ENCODE data around the gene PGBD1.

DNA sequence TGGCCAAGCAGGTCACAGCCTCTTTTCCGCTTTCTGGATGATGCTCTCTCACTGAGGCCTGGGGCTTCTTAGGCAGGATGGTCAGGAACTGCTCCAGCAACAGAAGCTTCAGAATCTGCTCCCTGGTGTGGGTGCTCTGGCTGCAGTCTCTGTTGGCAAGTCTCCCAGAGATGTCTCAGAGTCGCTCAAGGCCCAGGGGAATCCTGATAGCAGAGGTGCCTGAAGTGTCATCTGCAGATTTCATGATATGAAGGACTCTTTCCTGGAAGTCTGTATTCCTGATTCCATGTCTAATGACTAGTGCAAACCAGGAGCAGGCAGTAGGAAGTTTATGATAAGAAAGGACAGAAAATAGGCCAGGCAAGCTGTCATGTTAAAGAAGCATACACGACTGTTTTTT is 34.3 kb downstream of the PGBD1 start:
- TF ChIP-seq, protein P1, sequence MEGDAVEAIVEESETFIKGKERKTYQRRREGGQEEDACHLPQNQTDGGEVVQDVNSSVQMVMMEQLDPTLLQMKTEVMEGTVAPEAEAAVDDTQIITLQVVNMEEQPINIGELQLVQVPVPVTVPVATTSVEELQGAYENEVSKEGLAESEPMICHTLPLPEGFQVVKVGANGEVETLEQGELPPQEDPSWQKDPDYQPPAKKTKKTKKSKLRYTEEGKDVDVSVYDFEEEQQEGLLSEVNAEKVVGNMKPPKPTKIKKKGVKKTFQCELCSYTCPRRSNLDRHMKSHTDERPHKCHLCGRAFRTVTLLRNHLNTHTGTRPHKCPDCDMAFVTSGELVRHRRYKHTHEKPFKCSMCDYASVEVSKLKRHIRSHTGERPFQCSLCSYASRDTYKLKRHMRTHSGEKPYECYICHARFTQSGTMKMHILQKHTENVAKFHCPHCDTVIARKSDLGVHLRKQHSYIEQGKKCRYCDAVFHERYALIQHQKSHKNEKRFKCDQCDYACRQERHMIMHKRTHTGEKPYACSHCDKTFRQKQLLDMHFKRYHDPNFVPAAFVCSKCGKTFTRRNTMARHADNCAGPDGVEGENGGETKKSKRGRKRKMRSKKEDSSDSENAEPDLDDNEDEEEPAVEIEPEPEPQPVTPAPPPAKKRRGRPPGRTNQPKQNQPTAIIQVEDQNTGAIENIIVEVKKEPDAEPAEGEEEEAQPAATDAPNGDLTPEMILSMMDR (conservative IDR thresholded peaks at IDR 0.05; ENCODE audit: low read depth, low read length): no peak
- TF ChIP-seq EZH2 (IDR thresholded peaks at IDR 0.05; ENCODE audit: low read length, unreplicated experiment): no peak
- no peak for TF ChIP-seq EZH2phosphoT487 (IDR thresholded peaks at IDR 0.05; ENCODE audit: borderline replicate concordance, low read length)
